Panc1 (cell line): ENCODE data around the gene PLA2G4F. TPM values are rescaled to one million over a fixed set of nuclear protein-coding genes. Genes with fewer than 3 reads are reported as not detected.

Source experiments
- ATAC-seq: fragments of 200-7000 bp; cut with Tn5 transposase; 2 replicates; pipeline ENCODE4 v1.9.1; 2020; ENCODE audit warnings: mild to moderate bottlenecking, moderate library complexity
- BruUV-seq: library from RNA; stranded (reverse); fragments of 400-500 nt; replicated peaks from 2 replicates; lab custom pipeline; 2021; lab: Mats Ljungman, UMichigan
- CTCF ChIA-PET: fragments of 300-600 bp; sonication (Branson Sonifier 250); formaldehyde crosslinking; loops from one replicate; lab custom pipeline; 2022; ENCODE audit warnings: antibody characterized with exemption; lab: Charles Lee
- POLR2A ChIA-PET: fragments of 300-600 bp; sonication (Branson Sonifier 250); formaldehyde crosslinking; loops from one replicate; lab custom pipeline; 2022; ENCODE audit warnings: antibody characterized with exemption; lab: Charles Lee
- DNase-seq: peaks from one replicate; pipeline ENCODE4 v3.0.0-alpha.2; 2010; ENCODE audit warnings: low read depth, low spot score
- H3K27ac ChIP-seq: 2 replicates; pipeline ENCODE4 v1.5.1; 2011; ENCODE audit warnings: mild to moderate bottlenecking, low read length, inconsistent platforms
- H3K27me3 ChIP-seq: fragments of 200-500 bp; sonication (Bioruptor generic); 2 replicates; pipeline ENCODE4 v1.6.0; 2014; ENCODE audit warnings: low read length, inconsistent platforms; ENCODE audit not compliant: control insufficient read depth, insufficient read depth
- H3K36me3 ChIP-seq: fragments of 200-500 bp; sonication (Bioruptor generic); 2 replicates; pipeline ENCODE4 v1.5.1; 2014; ENCODE audit warnings: inconsistent platforms, mild to moderate bottlenecking, low read length, moderate library complexity; ENCODE audit not compliant: control insufficient read depth, insufficient read depth
- H3K4me1 ChIP-seq: 2 replicates; pipeline ENCODE4 v1.5.1; 2011; ENCODE audit warnings: inconsistent platforms, mild to moderate bottlenecking, low read length, moderate library complexity; ENCODE audit not compliant: control insufficient read depth, insufficient read depth
- H3K4me3 ChIP-seq, 2 experiments: 2 replicates each; pipeline ENCODE4 v1.5.1; 2011 to 2012; ENCODE audit warnings: low read depth in 2 of 2, low read length in 2 of 2, mild to moderate bottlenecking in 2 of 2, inconsistent platforms in 1 of 2, moderate library complexity in 1 of 2
- H3K9me3 ChIP-seq: fragments of 200-500 bp; sonication (Bioruptor generic); 2 replicates; pipeline ENCODE4 v1.5.1; 2014; ENCODE audit warnings: low read depth, mild to moderate bottlenecking, inconsistent platforms, low read length, moderate library complexity; ENCODE audit not compliant: control insufficient read depth, insufficient read depth
- POLR2AphosphoS5 ChIP-seq: IDR thresholded peaks from 2 replicates; pipeline ENCODE4 v1.6.1; 2012; ENCODE audit warnings: mild to moderate bottlenecking, low read depth, low read length, moderate library complexity
- SIN3A ChIP-seq: IDR thresholded peaks from 2 replicates; pipeline ENCODE4 v1.6.1; 2012; ENCODE audit warnings: low read depth, mild to moderate bottlenecking, low read length, moderate library complexity, borderline replicate concordance; ENCODE audit not compliant: insufficient read depth
- TCF7L2 ChIP-seq: IDR thresholded peaks from 2 replicates; pipeline ENCODE4 v1.6.1; 2011; ENCODE audit warnings: mild to moderate bottlenecking, low read depth, low read length, inconsistent platforms
- in situ Hi-C: cut with HindIII; loops from 2 replicates; pipeline ENCODE4 v1.10.0; 2016; ENCODE audit warnings: low sequenced_read_pairs, low pct_unique_long_range_greater_than_20kb
- intact Hi-C: fragments of 100-400 bp; cut with micrococcal nuclease; formaldehyde crosslinking; loops from one replicate; pipeline ENCODE4 v1.10.0; 2022; ENCODE audit not compliant: unreplicated experiment
- total RNA-seq: library from RNA; stranded (reverse); gene quantifications from one replicate; pipeline ENCODE4 v1.2.1, GENCODE V29; 2021; ENCODE audit not compliant: unreplicated experiment
- TF ChIP-seq, protein P1 (sequence below), 2 experiments: IDR thresholded peaks; 2 replicates each; pipeline ENCODE4 v1.6.1; 2011 to 2012; ENCODE audit warnings: low read depth in 2 of 2, control low read depth in 1 of 2, low read length in 1 of 2, mild to moderate bottlenecking in 1 of 2, moderate library complexity in 1 of 2; ENCODE audit not compliant: insufficient read depth in 1 of 2
- TF ChIP-seq, protein P2 (sequence below): fragments of 450-650 bp; IDR thresholded peaks from 2 replicates; pipeline ENCODE4 v1.5.1; 2017; ENCODE audit warnings: mild to moderate bottlenecking

Gene PLA2G4F
- total RNA-seq, 1 experiment from 2014 or later, result not detected

DNA sequence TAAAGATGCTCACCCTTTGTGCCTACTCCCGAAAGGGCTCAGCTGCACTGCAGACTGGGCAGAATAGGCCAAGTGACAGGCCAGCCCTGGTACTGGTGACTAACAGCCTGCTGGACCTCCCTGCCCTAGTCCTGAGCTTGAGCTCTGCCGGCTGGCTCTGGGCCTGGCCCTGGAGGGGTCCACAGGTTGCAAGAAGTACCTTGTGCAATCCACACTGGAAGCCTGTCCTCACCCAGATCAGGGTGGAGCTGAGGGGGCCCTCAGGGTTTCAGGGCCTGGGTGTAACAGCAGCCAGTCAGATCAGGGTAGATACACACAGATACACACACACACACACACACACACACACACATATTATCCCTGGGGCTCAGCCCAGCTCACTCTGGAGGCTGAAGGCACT is 34.8 kb downstream of the PLA2G4F start:
- H3K4me3 ChIP-seq, result no peak overlapping the region
- intact Hi-C loops, result no loop called here
- in situ Hi-C loops, result no loop called here
- no peaks in the 10 kb centered on the region for H3K9me3 ChIP-seq
- ChIA-PET CTCF (no interaction called here), POLR2A (no interaction called here)
- TF ChIP-seq, protein P1, sequence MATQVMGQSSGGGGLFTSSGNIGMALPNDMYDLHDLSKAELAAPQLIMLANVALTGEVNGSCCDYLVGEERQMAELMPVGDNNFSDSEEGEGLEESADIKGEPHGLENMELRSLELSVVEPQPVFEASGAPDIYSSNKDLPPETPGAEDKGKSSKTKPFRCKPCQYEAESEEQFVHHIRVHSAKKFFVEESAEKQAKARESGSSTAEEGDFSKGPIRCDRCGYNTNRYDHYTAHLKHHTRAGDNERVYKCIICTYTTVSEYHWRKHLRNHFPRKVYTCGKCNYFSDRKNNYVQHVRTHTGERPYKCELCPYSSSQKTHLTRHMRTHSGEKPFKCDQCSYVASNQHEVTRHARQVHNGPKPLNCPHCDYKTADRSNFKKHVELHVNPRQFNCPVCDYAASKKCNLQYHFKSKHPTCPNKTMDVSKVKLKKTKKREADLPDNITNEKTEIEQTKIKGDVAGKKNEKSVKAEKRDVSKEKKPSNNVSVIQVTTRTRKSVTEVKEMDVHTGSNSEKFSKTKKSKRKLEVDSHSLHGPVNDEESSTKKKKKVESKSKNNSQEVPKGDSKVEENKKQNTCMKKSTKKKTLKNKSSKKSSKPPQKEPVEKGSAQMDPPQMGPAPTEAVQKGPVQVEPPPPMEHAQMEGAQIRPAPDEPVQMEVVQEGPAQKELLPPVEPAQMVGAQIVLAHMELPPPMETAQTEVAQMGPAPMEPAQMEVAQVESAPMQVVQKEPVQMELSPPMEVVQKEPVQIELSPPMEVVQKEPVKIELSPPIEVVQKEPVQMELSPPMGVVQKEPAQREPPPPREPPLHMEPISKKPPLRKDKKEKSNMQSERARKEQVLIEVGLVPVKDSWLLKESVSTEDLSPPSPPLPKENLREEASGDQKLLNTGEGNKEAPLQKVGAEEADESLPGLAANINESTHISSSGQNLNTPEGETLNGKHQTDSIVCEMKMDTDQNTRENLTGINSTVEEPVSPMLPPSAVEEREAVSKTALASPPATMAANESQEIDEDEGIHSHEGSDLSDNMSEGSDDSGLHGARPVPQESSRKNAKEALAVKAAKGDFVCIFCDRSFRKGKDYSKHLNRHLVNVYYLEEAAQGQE (IDR thresholded peaks at IDR 0.05; ENCODE audit: insufficient read depth in 1 of 2, low read depth in 2 of 2, low read length in 1 of 2), result no peak
- TF ChIP-seq SIN3A (no peak), POLR2AphosphoS5 (no peak), TCF7L2 (no peak)
- TF ChIP-seq, protein P2, sequence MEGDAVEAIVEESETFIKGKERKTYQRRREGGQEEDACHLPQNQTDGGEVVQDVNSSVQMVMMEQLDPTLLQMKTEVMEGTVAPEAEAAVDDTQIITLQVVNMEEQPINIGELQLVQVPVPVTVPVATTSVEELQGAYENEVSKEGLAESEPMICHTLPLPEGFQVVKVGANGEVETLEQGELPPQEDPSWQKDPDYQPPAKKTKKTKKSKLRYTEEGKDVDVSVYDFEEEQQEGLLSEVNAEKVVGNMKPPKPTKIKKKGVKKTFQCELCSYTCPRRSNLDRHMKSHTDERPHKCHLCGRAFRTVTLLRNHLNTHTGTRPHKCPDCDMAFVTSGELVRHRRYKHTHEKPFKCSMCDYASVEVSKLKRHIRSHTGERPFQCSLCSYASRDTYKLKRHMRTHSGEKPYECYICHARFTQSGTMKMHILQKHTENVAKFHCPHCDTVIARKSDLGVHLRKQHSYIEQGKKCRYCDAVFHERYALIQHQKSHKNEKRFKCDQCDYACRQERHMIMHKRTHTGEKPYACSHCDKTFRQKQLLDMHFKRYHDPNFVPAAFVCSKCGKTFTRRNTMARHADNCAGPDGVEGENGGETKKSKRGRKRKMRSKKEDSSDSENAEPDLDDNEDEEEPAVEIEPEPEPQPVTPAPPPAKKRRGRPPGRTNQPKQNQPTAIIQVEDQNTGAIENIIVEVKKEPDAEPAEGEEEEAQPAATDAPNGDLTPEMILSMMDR, result no peak
- no peaks in the 10 kb centered on the region for H3K36me3 ChIP-seq
- ATAC-seq (no peak), DNase-seq (no peak)
- no peak overlapping the region for H3K27ac ChIP-seq
- H3K27me3 ChIP-seq, result peaks cover 8% of the 10 kb centered on the region; the same call in 1 of the 2 replicates
- BruUV-seq, result no TSS peak
- no peaks in the 10 kb centered on the region for H3K4me1 ChIP-seq

DNA sequence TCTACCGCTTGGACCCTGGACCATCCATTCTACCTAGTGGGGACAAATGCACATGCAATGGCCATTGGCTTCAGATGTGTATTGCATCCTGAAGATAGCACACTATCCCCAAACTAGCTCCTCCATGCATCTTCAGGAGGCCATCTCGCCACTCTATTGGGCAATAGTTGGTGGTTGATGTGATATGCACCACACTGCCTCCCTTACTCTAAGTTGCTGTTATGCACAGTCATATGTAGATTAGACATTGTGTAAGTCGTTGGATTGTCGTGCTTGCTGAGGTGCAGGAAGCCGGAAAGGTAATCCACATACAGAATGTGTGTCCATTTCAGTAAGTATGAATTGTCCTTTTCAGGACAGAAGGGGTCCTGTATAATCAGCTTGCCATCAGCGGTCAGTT is 35.4 kb downstream of the PLA2G4F start:
- DNase-seq, result no peak
- no peak overlapping the region for H3K4me3 ChIP-seq
- in situ Hi-C loops (no loop called here), intact Hi-C loops (no loop called here)
- ATAC-seq, result no peak
- H3K4me1 ChIP-seq, result no peaks in the 10 kb centered on the region
- H3K27me3 ChIP-seq, result peaks cover 8% of the 10 kb centered on the region; the same call in 1 of the 2 replicates
- BruUV-seq, result no TSS peak
- H3K27ac ChIP-seq, result no peak overlapping the region
- H3K9me3 ChIP-seq, result no peaks in the 10 kb centered on the region
- no peaks in the 10 kb centered on the region for H3K36me3 ChIP-seq
- ChIA-PET CTCF (no interaction called here), POLR2A (no interaction called here)
- TF ChIP-seq SIN3A (no peak), TCF7L2 (no peak), POLR2AphosphoS5 (no peak)
- TF ChIP-seq, protein P1 (IDR thresholded peaks at IDR 0.05; ENCODE audit: insufficient read depth in 1 of 2, low read depth in 2 of 2, low read length in 1 of 2), result no peak
- TF ChIP-seq, protein P2, result no peak
